K562 (cell line): Measurements from ENCODE around the gene BCAS1. TPM values are rescaled to one million over a fixed set of nuclear protein-coding genes. Genes with fewer than 3 reads are reported as not detected.

Experiments used
- CBX2 ChIP-seq: fragments of 200-600 bp; sonication (generic); IDR thresholded peaks from one replicate; pipeline ENCODE4 v1.6.1; 2012; ENCODE audit warnings: mild to moderate bottlenecking, low read length, inconsistent platforms; ENCODE audit not compliant: insufficient read depth, poor library complexity, severe bottlenecking
- CHD2 ChIP-seq: IDR thresholded peaks from 2 replicates; pipeline ENCODE4 v1.6.1; 2011; ENCODE audit warnings: low read depth, low read length
- EHMT2 ChIP-seq: fragments of 450-650 bp; IDR thresholded peaks from 2 replicates; pipeline ENCODE4 v1.6.1; 2018; ENCODE audit warnings: antibody characterized with exemption
- EP400 ChIP-seq: fragments of 450-650 bp; IDR thresholded peaks from 2 replicates; pipeline ENCODE4 v1.6.1; 2017; ENCODE audit warnings: antibody characterized with exemption, mild to moderate bottlenecking, moderate library complexity
- FOXK1 ChIP-seq: sonication (generic); formaldehyde crosslinking; IDR thresholded peaks from 2 replicates; pipeline ENCODE4 v1.8.0; 2022; ENCODE audit warnings: missing genetic modification reagents, mild to moderate bottlenecking, borderline replicate concordance
- ILK ChIP-seq: fragments of 450-650 bp; IDR thresholded peaks from 2 replicates; pipeline ENCODE4 v1.6.1; 2016; ENCODE audit warnings: missing genetic modification characterization, low read depth, mild to moderate bottlenecking, missing compliant biosample characterization, moderate library complexity, borderline replicate concordance
- KDM1A ChIP-seq, 2 experiments: fragments of 450-650 bp; IDR thresholded peaks; 2 replicates each; pipeline ENCODE4 v1.6.1; 2016; ENCODE audit warnings: mild to moderate bottlenecking in 2 of 2
- KDM2B ChIP-seq: fragments of 250-450 bp; sonication (Bioruptor Pico); IDR thresholded peaks from 2 replicates; pipeline ENCODE4 v1.8.0; 2021; ENCODE audit warnings: mild to moderate bottlenecking, moderate library complexity
- MEF2D ChIP-seq: conservative IDR thresholded peaks from 2 replicates; pipeline ENCODE4 v1.6.1; 2016; ENCODE audit warnings: low read depth, missing genetic modification characterization, missing compliant biosample characterization
- MTF1 ChIP-seq: fragments of 250-450 bp; sonication (Bioruptor Pico); IDR thresholded peaks from 2 replicates; pipeline ENCODE4 v1.9.0; 2021; ENCODE audit warnings: moderate library complexity, mild to moderate bottlenecking, inconsistent platforms, borderline replicate concordance
- NONO ChIP-seq, 2 experiments: fragments of 200-400 bp in 1 of 2; fragments of 450-650 bp in 1 of 2; formaldehyde crosslinking in 1 of 2; IDR thresholded peaks; 2 replicates each; pipeline ENCODE4 v1.6.1; 2017; ENCODE audit warnings: low read depth in 2 of 2, mild to moderate bottlenecking in 2 of 2, moderate library complexity in 2 of 2, low read length in 1 of 2
- NRF1 ChIP-seq, 2 experiments: fragments of 450-650 bp; IDR thresholded peaks in 1 of 2; conservative IDR thresholded peaks in 1 of 2; 2 replicates each; pipeline ENCODE4 v1.6.1; 2014; ENCODE audit warnings: mild to moderate bottlenecking in 2 of 2
- POLR2AphosphoS5 ChIP-seq: IDR thresholded peaks from 2 replicates; pipeline ENCODE4 v1.6.1; 2011; ENCODE audit warnings: mild to moderate bottlenecking, low read depth, low read length, moderate library complexity; ENCODE audit not compliant: control insufficient read depth, insufficient read depth
- POLR2B ChIP-seq: fragments of 450-650 bp; IDR thresholded peaks from 2 replicates; pipeline ENCODE4 v1.6.1; 2018; ENCODE audit warnings: low read depth; ENCODE audit not compliant: partially characterized antibody
- PURB ChIP-seq: sonication (generic); formaldehyde crosslinking; IDR thresholded peaks from 2 replicates; pipeline ENCODE4 v1.9.0; 2021; ENCODE audit warnings: low read depth, mild to moderate bottlenecking, missing genetic modification reagents
- RBM14 ChIP-seq: fragments of 200-400 bp; formaldehyde crosslinking; IDR thresholded peaks from 2 replicates; pipeline ENCODE4 v1.6.1; 2018; ENCODE audit warnings: low read depth, mild to moderate bottlenecking, low read length, moderate library complexity, borderline replicate concordance; ENCODE audit not compliant: insufficient read depth
- SAFB2 ChIP-seq: fragments of 200-400 bp; formaldehyde crosslinking; IDR thresholded peaks from 2 replicates; pipeline ENCODE4 v1.6.1; 2018; ENCODE audit warnings: borderline replicate concordance, low read length, low read depth, moderate library complexity; ENCODE audit not compliant: severe bottlenecking
- SIRT6 ChIP-seq: IDR thresholded peaks from one replicate; pipeline ENCODE4 v1.6.1; 2012; ENCODE audit warnings: low read depth, mild to moderate bottlenecking, control low read depth, inconsistent platforms, low read length, moderate library complexity
- STAG1 ChIP-seq: sonication (generic); formaldehyde crosslinking; IDR thresholded peaks from 2 replicates; pipeline ENCODE4 v1.5.0; 2020; ENCODE audit warnings: missing genetic modification reagents, borderline replicate concordance
- TSC22D4 ChIP-seq: fragments of 450-650 bp; IDR thresholded peaks from 2 replicates; pipeline ENCODE4 v1.6.1; 2016; ENCODE audit warnings: missing genetic modification characterization, missing biosample characterization, control low read depth
- ZNF23 ChIP-seq: fragments of 250-450 bp; sonication (Bioruptor Pico); IDR thresholded peaks from 2 replicates; pipeline ENCODE4 v1.4.0; 2020; ENCODE audit warnings: mild to moderate bottlenecking
- ZNF644 ChIP-seq: fragments of 200-800 bp; sonication (Bioruptor generic); IDR thresholded peaks from 2 replicates; pipeline ENCODE4 v1.6.1; 2016; ENCODE audit warnings: low read depth, missing genetic modification characterization, missing compliant biosample characterization
- ZNF766 ChIP-seq: fragments of 200-800 bp; sonication (Bioruptor generic); conservative IDR thresholded peaks from 2 replicates; pipeline ENCODE4 v1.6.1; 2016; ENCODE audit warnings: missing genetic modification characterization, missing compliant biosample characterization
- polyA plus RNA-seq, 8 experiments: library from polyadenylated mRNA; depleted of rRNA in 4 of 8; stranded (reverse) in 5 of 8; unstranded in 3 of 8; fragments of >200 nt; fragmentation: Nextera tagmentation in 2 of 8; fragmentation: Illumina TruSeq in 1 of 8; extraction: Ambion mirVana in 2 of 8; extraction: Trizol in 1 of 8; gene quantifications; 2 replicates each; pipeline versions ENCODE4 v1.2.1 to v1.2.3, GENCODE V29; 2011 to 2014; ENCODE audit warnings: inconsistent platforms in 1 of 8, missing spikeins in 1 of 8
- total RNA-seq, 7 experiments: library from RNA; depleted of rRNA in 6 of 7; stranded (reverse); fragments of >200 nt in 6 of 7; fragmentation: Illumina TruSeq in 2 of 7; extraction: Trizol in 2 of 7; gene quantifications; 2 replicates each; pipeline versions ENCODE4 v1.2.1 to v1.2.3, GENCODE V29; 2011 to 2021; ENCODE audit warnings: low replicate concordance in 1 of 7
- TF ChIP-seq, protein P1 (sequence below), 2 experiments: fragments of 450-650 bp; conservative IDR thresholded peaks; 2 replicates each; pipeline ENCODE4 v1.6.1; 2017; ENCODE audit warnings: mild to moderate bottlenecking in 2 of 2, moderate library complexity in 2 of 2
- TF ChIP-seq, protein P2 (sequence below): fragments of 450-650 bp; formaldehyde crosslinking; IDR thresholded peaks from 2 replicates; pipeline ENCODE4 v1.4.0; 2020; ENCODE audit warnings: mild to moderate bottlenecking, moderate library complexity
- TF ChIP-seq, protein P3 (sequence below), 2 experiments: fragments of 450-650 bp in 1 of 2; sonication (generic) in 1 of 2; formaldehyde crosslinking; conservative IDR thresholded peaks; 2 replicates each; pipeline versions ENCODE4 v1.4.0 to v1.8.1; 2020 to 2022; ENCODE audit warnings: mild to moderate bottlenecking in 1 of 2, missing genetic modification reagents in 1 of 2

The BCAS1 gene
- total and polyA plus RNA-seq, 9 of the 15 experiments (the other 6 are each of a cell fraction or from before 2014, with no cell fraction given): 0.18 to 2.3 (median 0.93) TPM

DNA sequence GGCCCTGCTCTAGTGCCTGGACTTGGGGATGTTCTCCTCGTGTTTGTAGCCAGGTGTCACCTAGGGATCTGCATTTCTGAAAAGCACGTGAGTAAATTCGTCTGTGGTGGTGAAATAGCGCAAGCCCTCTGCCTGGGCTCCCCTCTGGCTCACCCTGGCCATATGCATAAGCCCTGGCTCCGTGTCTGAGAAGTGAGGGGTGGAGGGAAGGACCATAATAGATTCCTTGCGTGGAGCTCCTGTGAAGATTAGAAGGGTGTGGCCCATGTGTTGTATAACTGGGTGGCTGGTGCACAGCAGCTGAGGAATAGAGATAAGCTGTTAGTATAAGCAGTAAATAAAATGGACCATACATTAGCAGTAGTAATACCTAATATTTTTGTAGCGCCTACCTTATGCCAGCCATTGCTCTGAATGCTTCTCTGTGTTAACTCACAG lies 4.8 kb downstream of the BCAS1 start (continued):
- TF ChIP-seq TSC22D4 (tag) (no peak), ZNF766 (CRISPR knock-in tag) (no peak), POLR2B (no peak), RBM14 (no peak), KDM2B (CRISPR knock-in tag) (no peak), SAFB2 (no peak), POLR2AphosphoS5 (peak; percentile 92), MEF2D (tag) (peak; percentile 69), ILK (tag) (no peak), CBX2 (no peak), FOXK1 (no peak), NRF1 (conservative IDR thresholded peaks at IDR 0.05 in 1 of 2, IDR thresholded peaks at IDR 0.05 in 1 of 2) (no peak), CHD2 (no peak), PURB (CRISPR knock-in tag) (no peak), NONO (IDR thresholded peaks at IDR 0.05; ENCODE audit: low read depth in 2 of 2, low read length in 1 of 2) (no peak), ZNF644 (tag) (peak; percentile 43; the same call in 1 of the 2 replicates), STAG1 (CRISPR knock-in tag) (no peak), SIRT6 (no peak), KDM1A (IDR thresholded peaks at IDR 0.05) (peak; percentile 11 to 60; a peak in 2 of 4 replicates), MTF1 (CRISPR knock-in tag) (no peak), ZNF23 (CRISPR knock-in tag) (no peak), EHMT2 (no peak), EP400 (0 out of 2 replicates have a peak, but pooled peaks have one; percentile 13)
- TF ChIP-seq, protein P1, sequence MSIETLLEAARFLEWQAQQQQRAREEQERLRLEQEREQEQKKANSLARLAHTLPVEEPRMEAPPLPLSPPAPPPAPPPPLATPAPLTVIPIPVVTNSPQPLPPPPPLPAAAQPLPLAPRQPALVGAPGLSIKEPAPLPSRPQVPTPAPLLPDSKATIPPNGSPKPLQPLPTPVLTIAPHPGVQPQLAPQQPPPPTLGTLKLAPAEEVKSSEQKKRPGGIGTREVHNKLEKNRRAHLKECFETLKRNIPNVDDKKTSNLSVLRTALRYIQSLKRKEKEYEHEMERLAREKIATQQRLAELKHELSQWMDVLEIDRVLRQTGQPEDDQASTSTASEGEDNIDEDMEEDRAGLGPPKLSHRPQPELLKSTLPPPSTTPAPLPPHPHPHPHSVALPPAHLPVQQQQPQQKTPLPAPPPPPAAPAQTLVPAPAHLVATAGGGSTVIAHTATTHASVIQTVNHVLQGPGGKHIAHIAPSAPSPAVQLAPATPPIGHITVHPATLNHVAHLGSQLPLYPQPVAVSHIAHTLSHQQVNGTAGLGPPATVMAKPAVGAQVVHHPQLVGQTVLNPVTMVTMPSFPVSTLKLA (conservative IDR thresholded peaks at IDR 0.05): peak; percentile 38 to 78; a peak in 3 of 4 replicates
- TF ChIP-seq, protein P2, sequence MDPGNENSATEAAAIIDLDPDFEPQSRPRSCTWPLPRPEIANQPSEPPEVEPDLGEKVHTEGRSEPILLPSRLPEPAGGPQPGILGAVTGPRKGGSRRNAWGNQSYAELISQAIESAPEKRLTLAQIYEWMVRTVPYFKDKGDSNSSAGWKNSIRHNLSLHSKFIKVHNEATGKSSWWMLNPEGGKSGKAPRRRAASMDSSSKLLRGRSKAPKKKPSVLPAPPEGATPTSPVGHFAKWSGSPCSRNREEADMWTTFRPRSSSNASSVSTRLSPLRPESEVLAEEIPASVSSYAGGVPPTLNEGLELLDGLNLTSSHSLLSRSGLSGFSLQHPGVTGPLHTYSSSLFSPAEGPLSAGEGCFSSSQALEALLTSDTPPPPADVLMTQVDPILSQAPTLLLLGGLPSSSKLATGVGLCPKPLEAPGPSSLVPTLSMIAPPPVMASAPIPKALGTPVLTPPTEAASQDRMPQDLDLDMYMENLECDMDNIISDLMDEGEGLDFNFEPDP (CRISPR knock-in tag): no peak
- TF ChIP-seq, protein P3, sequence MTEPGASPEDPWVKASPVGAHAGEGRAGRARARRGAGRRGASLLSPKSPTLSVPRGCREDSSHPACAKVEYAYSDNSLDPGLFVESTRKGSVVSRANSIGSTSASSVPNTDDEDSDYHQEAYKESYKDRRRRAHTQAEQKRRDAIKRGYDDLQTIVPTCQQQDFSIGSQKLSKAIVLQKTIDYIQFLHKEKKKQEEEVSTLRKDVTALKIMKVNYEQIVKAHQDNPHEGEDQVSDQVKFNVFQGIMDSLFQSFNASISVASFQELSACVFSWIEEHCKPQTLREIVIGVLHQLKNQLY (CRISPR knock-in tag; conservative IDR thresholded peaks at IDR 0.05): no peak
